Activated CD4-positive, alpha-beta T cell treated with anti-CD3 and anti-CD28 coated beads for 1 hour (primary cell): ENCODE measurements around the gene TASOR.
A peak's percentile ranks its signal among the peaks of the same experiment; 100 is the strongest.

Source experiments
- DNase-seq: peaks from one replicate; pipeline ENCODE4 v3.0.0-alpha.2; 2020

The TASOR gene

GRCh38 chr3:56684029-56684428 lies 964 bp upstream of the TASOR start:
- DNase-seq = no peak

GRCh38 chr3:56682462-56683121 lies 473 bp downstream of the TASOR start:
- DNase-seq = peak; percentile 64

- DNase-seq = no peak
These were observed 1.0 kb downstream of the TASOR start for GRCh38 chr3:56681984-56682461.

- no peak for DNase-seq
These were observed 2.9 kb downstream of the TASOR start for GRCh38 chr3:56680054-56680580.

- DNase-seq = no peak
These were observed 5.8 kb downstream of the TASOR start for GRCh38 chr3:56677286-56677685.

GRCh38 chr3:56673781-56674457 lies 9.1 kb downstream of the TASOR start:
- no peak for DNase-seq

GRCh38 chr3:56667973-56668579 lies 15.0 kb downstream of the TASOR start:
- DNase-seq = no peak

- no peak for DNase-seq
These were observed 18.2 kb downstream of the TASOR start for GRCh38 chr3:56664823-56665222.

- DNase-seq = no peak
These were observed 27.4 kb downstream of the TASOR start for GRCh38 chr3:56655709-56656108.

GRCh38 chr3:56654460-56654859 lies 28.6 kb downstream of the TASOR start:
- DNase-seq = no peak

- no peak for DNase-seq
These were observed 37.7 kb downstream of the TASOR start for GRCh38 chr3:56645407-56645806.

GRCh38 chr3:56633602-56634535 lies 49.2 kb downstream of the TASOR start:
- DNase-seq = no peak
